Osteoblast (primary cell): ENCODE data around the gene LHX6. TPM values are rescaled to one million over a fixed set of nuclear protein-coding genes. Genes with fewer than 3 reads are reported as not detected.

Source experiments
- DNase-seq: peaks from one replicate; pipeline ENCODE4 v3.0.0; 2011; ENCODE audit warnings: low spot score, mixed read lengths; ENCODE audit not compliant: insufficient read length; ENCODE audit errors: missing footprints
- H2AFZ ChIP-seq: 2 replicates; pipeline ENCODE4 v1.6.0; 2011; ENCODE audit warnings: mild to moderate bottlenecking, low read length
- H3K27ac ChIP-seq: 2 replicates; pipeline ENCODE4 v1.5.1; 2011; ENCODE audit warnings: mild to moderate bottlenecking, low read depth, low read length, moderate library complexity
- H3K27me3 ChIP-seq: 2 replicates; pipeline ENCODE4 v1.6.0; 2012; ENCODE audit warnings: mild to moderate bottlenecking, control low read depth, inconsistent platforms, low read length, moderate library complexity; ENCODE audit not compliant: insufficient read depth
- H3K36me3 ChIP-seq: 2 replicates; pipeline ENCODE4 v1.5.1; 2011; ENCODE audit warnings: mild to moderate bottlenecking, low read length, control low read depth, moderate library complexity; ENCODE audit not compliant: insufficient read depth
- H3K4me1 ChIP-seq: 2 replicates; pipeline ENCODE4 v1.5.1; 2011; ENCODE audit warnings: mild to moderate bottlenecking, low read length, control low read depth, moderate library complexity; ENCODE audit not compliant: insufficient read depth
- H3K4me2 ChIP-seq: 2 replicates; pipeline ENCODE4 v1.6.0; 2011; ENCODE audit warnings: mild to moderate bottlenecking, low read length; ENCODE audit not compliant: insufficient read depth
- H3K4me3 ChIP-seq: fragments of 200-600 bp; sonication (generic); 3 replicates; pipeline ENCODE4 v1.5.1; 2012; ENCODE audit warnings: mild to moderate bottlenecking, low read length, inconsistent platforms; ENCODE audit not compliant: insufficient read depth
- H3K79me2 ChIP-seq: 2 replicates; pipeline ENCODE4 v1.6.0; 2012; ENCODE audit warnings: mild to moderate bottlenecking, low read length, control low read depth, inconsistent platforms; ENCODE audit not compliant: insufficient read depth
- H3K9me3 ChIP-seq: 2 replicates; pipeline ENCODE4 v1.5.1; 2011; ENCODE audit warnings: low read depth, low read length, control low read depth
- H4K20me1 ChIP-seq: 2 replicates; pipeline ENCODE4 v1.6.0; 2012; ENCODE audit warnings: mild to moderate bottlenecking, low read length, control low read depth; ENCODE audit not compliant: insufficient read depth
- CTCF ChIP-seq: IDR thresholded peaks from 2 replicates; pipeline ENCODE4 v1.5.1; 2011; ENCODE audit warnings: mild to moderate bottlenecking, low read depth, low read length, moderate library complexity; ENCODE audit errors: extremely low read depth
- total RNA-seq: library from RNA; depleted of rRNA; stranded (reverse); fragments of >200 nt; gene quantifications from 2 replicates; pipeline ENCODE4 v1.2.3, GENCODE V29; 2012

Gene LHX6
- total RNA-seq, 1 donor: not detected

- TF ChIP-seq CTCF: no peak
- Histone ChIP-seq H2AFZ (no peak overlapping the region), H3K27me3 (peaks cover 91% of the 10 kb centered on the region), H3K36me3 (no peaks in the 10 kb centered on the region), H3K4me2 (no peak overlapping the region), H3K27ac (no peak overlapping the region), H4K20me1 (no peaks in the 10 kb centered on the region), H3K9me3 (no peaks in the 10 kb centered on the region), H3K79me2 (no peaks in the 10 kb centered on the region), H3K4me1 (no peaks in the 10 kb centered on the region), H3K4me3 (no peak overlapping the region)
- DNase-seq: peak; percentile 90
Measured at GRCh38 chr9:122226142-122226757, 2.5 kb downstream of the LHX6 start.

- no peaks in the 10 kb centered on the region for H3K9me3 ChIP-seq
- H3K27ac ChIP-seq: no peak overlapping the region
- peaks cover 91% of the 10 kb centered on the region for H3K27me3 ChIP-seq
- no peaks in the 10 kb centered on the region for H3K79me2 ChIP-seq
- no peak overlapping the region for H3K4me2 ChIP-seq
- no peak overlapping the region for H3K4me3 ChIP-seq
- no peaks in the 10 kb centered on the region for H4K20me1 ChIP-seq
- DNase-seq: peak; percentile 68
- TF ChIP-seq CTCF: no peak
- H2AFZ ChIP-seq: no peak overlapping the region
- H3K4me1 ChIP-seq: no peaks in the 10 kb centered on the region
- no peaks in the 10 kb centered on the region for H3K36me3 ChIP-seq
Measured at GRCh38 chr9:122225312-122226141, 3.2 kb downstream of the LHX6 start.

- Histone ChIP-seq H3K36me3 (no peaks in the 10 kb centered on the region), H3K27me3 (peaks cover 91% of the 10 kb centered on the region), H3K4me1 (peaks cover 8% of the 10 kb centered on the region), H3K4me3 (no peak overlapping the region), H3K79me2 (no peaks in the 10 kb centered on the region), H2AFZ (no peak overlapping the region), H3K27ac (no peak overlapping the region), H4K20me1 (no peaks in the 10 kb centered on the region), H3K4me2 (no peak overlapping the region), H3K9me3 (no peaks in the 10 kb centered on the region)
- no peak for TF ChIP-seq CTCF
- peak; percentile 62 for DNase-seq
Measured at GRCh38 chr9:122223435-122223834, 5.3 kb downstream of the LHX6 start.

- Histone ChIP-seq H4K20me1 (no peaks in the 10 kb centered on the region), H3K36me3 (no peaks in the 10 kb centered on the region), H3K27ac (no peak overlapping the region), H3K27me3 (peaks cover 93% of the 10 kb centered on the region), H3K9me3 (no peaks in the 10 kb centered on the region), H3K4me2 (no peak overlapping the region), H3K4me3 (no peak overlapping the region), H3K4me1 (peaks cover 11% of the 10 kb centered on the region), H2AFZ (no peak overlapping the region), H3K79me2 (no peaks in the 10 kb centered on the region)
- TF ChIP-seq CTCF: no peak
- no peak for DNase-seq
Measured at GRCh38 chr9:122222791-122223190, 6.0 kb downstream of the LHX6 start.
